B cell (primary cell): Measurements from ENCODE around the gene SSR2. TPM values are rescaled to one million over a fixed set of nuclear protein-coding genes. Genes with fewer than 3 reads are reported as not detected.

Experiments used
- ATAC-seq: fragments of 200-7000 bp; cut with Tn5 transposase; one replicate; pipeline ENCODE4 v1.10.0; 2021; ENCODE audit warnings: low read depth, mild to moderate bottlenecking, moderate number of reproducible peaks, moderate library complexity
- CTCF ChIA-PET: fragments of 350-600 bp; sonication (Branson Sonifier 250); formaldehyde crosslinking; loops from one replicate; lab custom pipeline; 2021; ENCODE audit warnings: antibody characterized with exemption, inconsistent platforms; lab: Charles Lee
- POLR2A ChIA-PET: fragments of 350-600 bp; sonication (Branson Sonifier 250); formaldehyde crosslinking; loops from one replicate; lab custom pipeline; 2021; ENCODE audit warnings: antibody characterized with exemption; lab: Charles Lee
- DNase-seq: peaks from one replicate; pipeline ENCODE4 v3.0.0; 2013
- H2AFZ ChIP-seq: 2 replicates; pipeline ENCODE4 v1.6.1; 2012; ENCODE audit warnings: mild to moderate bottlenecking, low read depth, low read length; ENCODE audit not compliant: insufficient read depth, poor library complexity, severe bottlenecking
- H3K27ac ChIP-seq, 2 donors: 1 replicate in 1 of 2; 2 replicates in 1 of 2; pipeline ENCODE4 v1.5.1; 2012 to 2013; ENCODE audit warnings: low read length in 2 of 2, mild to moderate bottlenecking in 2 of 2, moderate library complexity in 1 of 2
- H3K27me3 ChIP-seq, 4 experiments: fragments of 200-600 bp in 1 of 4; sonication (generic) in 1 of 4; replicated peaks in 1 of 4; 1 replicate in 2 of 4; 2 replicates in 2 of 4; pipeline versions ENCODE4 v1.6.1 to v1.7.0; 2013 to 2016; ENCODE audit warnings: low read length in 3 of 4, mild to moderate bottlenecking in 2 of 4, mixed read lengths in 1 of 4, moderate library complexity in 1 of 4; ENCODE audit not compliant: insufficient read depth in 4 of 4, control insufficient read depth in 3 of 4; ENCODE audit errors: control extremely low read depth in 1 of 4
- H3K36me3 ChIP-seq, 2 experiments: replicated peaks in 1 of 2; 1 replicate in 1 of 2; 2 replicates in 1 of 2; pipeline versions ENCODE4 v1.6.1 to v1.7.1; 2013; ENCODE audit warnings: low read length in 1 of 2; ENCODE audit not compliant: insufficient read depth in 2 of 2, control insufficient read depth in 1 of 2; ENCODE audit errors: control extremely low read depth in 1 of 2, extremely low read depth in 1 of 2
- H3K4me1 ChIP-seq, 2 donors: fragments of 200-600 bp in 1 of 2; sonication (generic) in 1 of 2; 1 replicate in 1 of 2; 2 replicates in 1 of 2; pipeline versions ENCODE4 v1.5.1 to v1.6.1; 2013 to 2017; ENCODE audit warnings: low read length in 2 of 2; ENCODE audit not compliant: control insufficient read depth in 2 of 2, insufficient read depth in 2 of 2
- H3K4me2 ChIP-seq: replicated peaks from 2 replicates; pipeline ENCODE3; 2012; ENCODE audit warnings: mild to moderate bottlenecking, low read depth, low read length; ENCODE audit not compliant: poor library complexity, severe bottlenecking
- H3K4me3 ChIP-seq, 5 experiments: fragments of 200-600 bp in 1 of 5; sonication (generic) in 1 of 5; 1 replicate in 3 of 5; 2 replicates in 2 of 5; pipeline versions ENCODE4 v1.5.1 to v1.7.0; 2011 to 2016; ENCODE audit warnings: low read length in 4 of 5, mild to moderate bottlenecking in 4 of 5, low read depth in 2 of 5, control low read depth in 1 of 5, moderate library complexity in 1 of 5; ENCODE audit not compliant: insufficient read depth in 1 of 5; ENCODE audit errors: control extremely low read depth in 1 of 5, extremely low read depth in 1 of 5
- H3K79me2 ChIP-seq: fragments of 200-600 bp; sonication (generic); one replicate; pipeline ENCODE4 v1.6.0; 2016; ENCODE audit warnings: low read length; ENCODE audit not compliant: control insufficient read depth, insufficient read depth
- H3K9ac ChIP-seq: fragments of 200-600 bp; sonication (generic); 2 replicates; pipeline ENCODE4 v1.6.1; 2017; ENCODE audit warnings: mild to moderate bottlenecking, low read length, moderate library complexity
- H3K9me3 ChIP-seq, 3 donors: one replicate each; pipeline versions ENCODE4 v1.6.1 to v1.7.1; 2013; ENCODE audit warnings: low read length in 2 of 3; ENCODE audit not compliant: control insufficient read depth in 2 of 3, insufficient read depth in 1 of 3; ENCODE audit errors: control extremely low read depth in 1 of 3
- H4K20me1 ChIP-seq: 2 replicates; pipeline ENCODE4 v1.6.0; 2012; ENCODE audit warnings: mild to moderate bottlenecking, low read length; ENCODE audit not compliant: insufficient read depth, control insufficient read depth, poor library complexity, severe bottlenecking
- H3K27ac Mint-ChIP-seq: one replicate; pipeline ENCODE4 v1.8.0; 2021; ENCODE audit warnings: mixed read lengths
- H3K27me3 Mint-ChIP-seq: one replicate; pipeline ENCODE4 v1.8.0; 2021; ENCODE audit warnings: mixed read lengths
- H3K4me1 Mint-ChIP-seq: one replicate; pipeline ENCODE4 v1.8.0; 2021; ENCODE audit warnings: mixed read lengths
- H3K4me3 Mint-ChIP-seq: one replicate; pipeline ENCODE4 v1.8.0; 2021; ENCODE audit warnings: mixed read lengths
- H3K9me3 Mint-ChIP-seq: one replicate; pipeline ENCODE4 v1.8.0; 2022; ENCODE audit warnings: mixed read lengths; ENCODE audit not compliant: insufficient read depth
- CTCF ChIP-seq: fragments of 200-600 bp; IDR thresholded peaks from one replicate; pipeline ENCODE4 v1.8.0; 2022; ENCODE audit warnings: antibody characterized with exemption, mild to moderate bottlenecking
- EZH2 ChIP-seq: IDR thresholded peaks from 2 replicates; pipeline ENCODE4 v1.6.1; 2012; ENCODE audit warnings: borderline replicate concordance, low read depth, mild to moderate bottlenecking, moderate library complexity, low read length; ENCODE audit not compliant: insufficient read depth, poor library complexity, severe bottlenecking
- WGBS: methylation state at CpG from one replicate; pipeline ENCODE4 v1.1.5; 2013; ENCODE audit warnings: missing lambda C conversion rate; ENCODE audit not compliant: insufficient coverage; 5-methylcytosine and 5-hydroxymethylcytosine counted together
- intact Hi-C: fragments of 100-400 bp; cut with micrococcal nuclease; formaldehyde crosslinking; loops from one replicate; pipeline ENCODE4 v1.10.0; 2022
- polyA plus RNA-seq: library from polyadenylated mRNA; depleted of rRNA; stranded (reverse); fragments of >200 nt; gene quantifications from 2 replicates; pipeline ENCODE4 v1.2.3, GENCODE V29; 2012
- total RNA-seq, 2 donors: library from RNA; stranded (reverse); fragments of 120-200 nt in 1 of 2; gene quantifications; 1 replicate in 1 of 2; 2 replicates in 1 of 2; pipeline versions ENCODE4 v1.2.3 to v1.2.4, GENCODE V29; 2013 to 2022

The SSR2 gene
- total and polyA plus RNA-seq, 2 donors (not counting 1 experiment from before 2014, with no cell fraction given) = 160 to 359 TPM

- WGBS = 92% methylated on average over 8 of the region's 9 CpGs
- H3K4me1 Mint-ChIP-seq = peaks cover 80% of the 10 kb centered on the region
- H3K4me3 ChIP-seq = no peak overlapping the region
- H3K9me3 ChIP-seq = no peaks in the 10 kb centered on the region
- no peaks in the 10 kb centered on the region for H3K27me3 ChIP-seq
- TF ChIP-seq CTCF (no peak), EZH2 (no peak)
- H3K36me3 ChIP-seq = peaks cover 11 to 85% of the 10 kb centered on the region in 2 experiments
- H2AFZ ChIP-seq = no peak overlapping the region
- ChIA-PET CTCF (interaction anchor here (0.7 to 5.4 kb wide), 5 partner anchors 11 to 22 kb away, joined by 3 to 39 read pairs (median 4); partner anchors contain the start of gene ARHGEF2), POLR2A (interaction anchor here (0.8 to 1.8 kb wide), 2 partner anchors 8 to 15 kb away, joined by 3 to 5 read pairs; no protein-coding TSS in a partner anchor)
- H3K27ac ChIP-seq = peak overlapping the region in 1 of 2 donors; percentile 79
- H3K9ac ChIP-seq = no peak overlapping the region
- DNase-seq (no peak), ATAC-seq (no peak)
- H3K9me3 Mint-ChIP-seq = no peaks in the 10 kb centered on the region
- H3K4me3 Mint-ChIP-seq = no peak overlapping the region
- H3K4me1 ChIP-seq = peaks cover 63 to 84% of the 10 kb centered on the region in 2 donors
- intact Hi-C loops = no loop called here
- H3K79me2 ChIP-seq = peaks cover 88% of the 10 kb centered on the region
- peaks cover 85% of the 10 kb centered on the region for H4K20me1 ChIP-seq
- peak overlapping the region; percentile 91 for H3K27ac Mint-ChIP-seq
- no peak overlapping the region for H3K4me2 ChIP-seq
- H3K27me3 Mint-ChIP-seq = no peaks in the 10 kb centered on the region
Observed at GRCh38 chr1:155966135-155966534, 54.6 kb downstream of the SSR2 start.

GRCh38 chr1:155964193-155964592 lies 56.6 kb downstream of the SSR2 start:
- no peak for ATAC-seq
- WGBS = 100% methylated on average over 3 of the region's 7 CpGs

More at GRCh38 chr1:155964193-155964592, 56.6 kb downstream of the SSR2 start:
- Mint-ChIP-seq H3K4me3 (no peak overlapping the region), H3K27me3 (no peaks in the 10 kb centered on the region), H3K9me3 (no peaks in the 10 kb centered on the region), H3K27ac (peak overlapping the region; percentile 61), H3K4me1 (peaks cover 81% of the 10 kb centered on the region)
- CTCF ChIA-PET = interaction anchor here (0.6 to 4.8 kb wide), 3 partner anchors 19 to 25 kb away, joined by 3 to 33 read pairs (median 5); no protein-coding TSS in a partner anchor
- Histone ChIP-seq H2AFZ (no peak overlapping the region), H3K4me3 (no peak overlapping the region), H4K20me1 (peaks cover 84% of the 10 kb centered on the region), H3K9me3 (no peaks in the 10 kb centered on the region), H3K27me3 (no peaks in the 10 kb centered on the region), H3K4me1 (peaks cover 63 to 84% of the 10 kb centered on the region in 2 donors), H3K4me2 (no peak overlapping the region), H3K9ac (no peak overlapping the region), H3K36me3 (peaks cover 11 to 92% of the 10 kb centered on the region in 2 experiments), H3K27ac (no peak overlapping the region), H3K79me2 (peaks cover 87% of the 10 kb centered on the region)
- POLR2A ChIA-PET = interaction anchor here (4.4 kb wide), 1 partner anchor 14 kb away, joined by 33 read pairs; the partner anchor contains the start of gene ARHGEF2
- intact Hi-C loops = no loop called here
- no peak for DNase-seq
- TF ChIP-seq CTCF (no peak), EZH2 (no peak)
